Measurements from ENCODE around the gene SYTL1.

DNA sequence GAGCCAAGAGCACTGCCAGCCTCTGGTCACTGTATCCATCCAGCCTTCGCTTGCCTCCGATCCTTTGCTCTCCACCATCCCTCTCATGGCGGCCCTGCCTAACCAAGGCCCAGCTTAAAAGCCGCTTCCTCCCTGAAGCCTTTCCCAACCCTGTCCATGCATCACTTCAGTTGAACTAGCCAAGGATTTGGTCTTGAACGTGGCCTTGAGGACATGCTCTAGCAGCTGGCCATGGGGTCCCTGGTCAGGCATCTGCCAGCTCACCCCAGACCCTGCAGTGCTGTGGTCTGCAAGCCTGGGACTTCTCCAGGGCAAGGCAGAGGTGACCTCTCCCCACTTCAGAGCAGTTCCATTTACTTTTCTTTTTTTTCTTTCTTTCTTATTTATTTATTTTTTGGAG, 5.1 kb upstream of the SYTL1 start:
- TF ChIP-seq, protein P1, sequence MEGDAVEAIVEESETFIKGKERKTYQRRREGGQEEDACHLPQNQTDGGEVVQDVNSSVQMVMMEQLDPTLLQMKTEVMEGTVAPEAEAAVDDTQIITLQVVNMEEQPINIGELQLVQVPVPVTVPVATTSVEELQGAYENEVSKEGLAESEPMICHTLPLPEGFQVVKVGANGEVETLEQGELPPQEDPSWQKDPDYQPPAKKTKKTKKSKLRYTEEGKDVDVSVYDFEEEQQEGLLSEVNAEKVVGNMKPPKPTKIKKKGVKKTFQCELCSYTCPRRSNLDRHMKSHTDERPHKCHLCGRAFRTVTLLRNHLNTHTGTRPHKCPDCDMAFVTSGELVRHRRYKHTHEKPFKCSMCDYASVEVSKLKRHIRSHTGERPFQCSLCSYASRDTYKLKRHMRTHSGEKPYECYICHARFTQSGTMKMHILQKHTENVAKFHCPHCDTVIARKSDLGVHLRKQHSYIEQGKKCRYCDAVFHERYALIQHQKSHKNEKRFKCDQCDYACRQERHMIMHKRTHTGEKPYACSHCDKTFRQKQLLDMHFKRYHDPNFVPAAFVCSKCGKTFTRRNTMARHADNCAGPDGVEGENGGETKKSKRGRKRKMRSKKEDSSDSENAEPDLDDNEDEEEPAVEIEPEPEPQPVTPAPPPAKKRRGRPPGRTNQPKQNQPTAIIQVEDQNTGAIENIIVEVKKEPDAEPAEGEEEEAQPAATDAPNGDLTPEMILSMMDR (IDR thresholded peaks at IDR 0.05 in 2 of 3, conservative IDR thresholded peaks at IDR 0.05 in 1 of 3; ENCODE audit: borderline replicate concordance in 1 of 3, insufficient read depth in 1 of 3, low read depth in 2 of 3, low read length in 2 of 3): no peak
- no peak for TF ChIP-seq POLR2A (IDR thresholded peaks at IDR 0.05; ENCODE audit: borderline replicate concordance, extremely low read depth, insufficient read depth, insufficient read length)
- TF ChIP-seq TCF7L2 (IDR thresholded peaks at IDR 0.05; ENCODE audit: borderline replicate concordance, extremely low read depth, insufficient read depth, insufficient read length): no peak
- TF ChIP-seq, protein P2, sequence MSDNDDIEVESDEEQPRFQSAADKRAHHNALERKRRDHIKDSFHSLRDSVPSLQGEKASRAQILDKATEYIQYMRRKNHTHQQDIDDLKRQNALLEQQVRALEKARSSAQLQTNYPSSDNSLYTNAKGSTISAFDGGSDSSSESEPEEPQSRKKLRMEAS (IDR thresholded peaks at IDR 0.05): no peak
- no peak for TF ChIP-seq POLR2AphosphoS5 (IDR thresholded peaks at IDR 0.05; ENCODE audit: low read depth, low read length)
- TF ChIP-seq, protein P3, sequence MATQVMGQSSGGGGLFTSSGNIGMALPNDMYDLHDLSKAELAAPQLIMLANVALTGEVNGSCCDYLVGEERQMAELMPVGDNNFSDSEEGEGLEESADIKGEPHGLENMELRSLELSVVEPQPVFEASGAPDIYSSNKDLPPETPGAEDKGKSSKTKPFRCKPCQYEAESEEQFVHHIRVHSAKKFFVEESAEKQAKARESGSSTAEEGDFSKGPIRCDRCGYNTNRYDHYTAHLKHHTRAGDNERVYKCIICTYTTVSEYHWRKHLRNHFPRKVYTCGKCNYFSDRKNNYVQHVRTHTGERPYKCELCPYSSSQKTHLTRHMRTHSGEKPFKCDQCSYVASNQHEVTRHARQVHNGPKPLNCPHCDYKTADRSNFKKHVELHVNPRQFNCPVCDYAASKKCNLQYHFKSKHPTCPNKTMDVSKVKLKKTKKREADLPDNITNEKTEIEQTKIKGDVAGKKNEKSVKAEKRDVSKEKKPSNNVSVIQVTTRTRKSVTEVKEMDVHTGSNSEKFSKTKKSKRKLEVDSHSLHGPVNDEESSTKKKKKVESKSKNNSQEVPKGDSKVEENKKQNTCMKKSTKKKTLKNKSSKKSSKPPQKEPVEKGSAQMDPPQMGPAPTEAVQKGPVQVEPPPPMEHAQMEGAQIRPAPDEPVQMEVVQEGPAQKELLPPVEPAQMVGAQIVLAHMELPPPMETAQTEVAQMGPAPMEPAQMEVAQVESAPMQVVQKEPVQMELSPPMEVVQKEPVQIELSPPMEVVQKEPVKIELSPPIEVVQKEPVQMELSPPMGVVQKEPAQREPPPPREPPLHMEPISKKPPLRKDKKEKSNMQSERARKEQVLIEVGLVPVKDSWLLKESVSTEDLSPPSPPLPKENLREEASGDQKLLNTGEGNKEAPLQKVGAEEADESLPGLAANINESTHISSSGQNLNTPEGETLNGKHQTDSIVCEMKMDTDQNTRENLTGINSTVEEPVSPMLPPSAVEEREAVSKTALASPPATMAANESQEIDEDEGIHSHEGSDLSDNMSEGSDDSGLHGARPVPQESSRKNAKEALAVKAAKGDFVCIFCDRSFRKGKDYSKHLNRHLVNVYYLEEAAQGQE (IDR thresholded peaks at IDR 0.05; ENCODE audit: low read depth): no peak
- TF ChIP-seq EZH2phosphoT487 (IDR thresholded peaks at IDR 0.05; ENCODE audit: borderline replicate concordance): no peak
- TF ChIP-seq EGR1 (IDR thresholded peaks at IDR 0.05; ENCODE audit: low read depth): no peak
- TF ChIP-seq SIN3A (IDR thresholded peaks at IDR 0.05; ENCODE audit: low read depth): no peak
- TF ChIP-seq CEBPB (IDR thresholded peaks at IDR 0.05; ENCODE audit: low read depth): no peak
- TF ChIP-seq ELF1 (IDR thresholded peaks at IDR 0.05; ENCODE audit: borderline replicate concordance, low read depth): no peak
- TF ChIP-seq CBX3 (IDR thresholded peaks at IDR 0.05; ENCODE audit: low read depth): no peak
- no peak for TF ChIP-seq EZH2 (IDR thresholded peaks at IDR 0.05)
